HG03175 (cell line): ENCODE data around the gene F7.

ENCODE experiments used
- ATAC-seq: cut with Tn5 transposase; IDR thresholded peaks from one replicate; pipeline ENCODE4 v1.9.1; 2021; ENCODE audit warnings: mild to moderate bottlenecking, moderate library complexity; ENCODE audit not compliant: unreplicated experiment

F7 gene

GRCh38 chr13:113166681-113167080, 61.1 kb downstream of the F7 start:
- ATAC-seq = no peak

DNA sequence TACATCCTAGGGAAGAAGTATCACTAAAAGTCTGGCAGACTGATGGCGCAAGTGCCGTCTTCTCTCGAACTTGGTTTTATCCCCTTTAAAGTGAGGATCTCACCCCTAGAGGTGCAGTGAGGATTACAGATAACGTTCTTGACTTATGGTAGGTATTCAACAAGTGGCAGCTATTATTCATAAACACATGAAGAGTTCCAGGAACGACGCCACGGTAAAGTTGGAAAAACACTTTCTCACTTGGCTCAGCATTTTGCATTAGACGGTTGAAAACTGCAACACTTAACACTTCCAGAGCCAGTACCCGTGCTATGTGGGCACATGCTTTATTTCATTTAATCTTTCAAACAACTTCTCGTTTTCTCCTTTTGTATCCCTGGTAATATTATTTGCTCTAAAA, 61.6 kb downstream of the F7 start:
- no peak for ATAC-seq

DNA sequence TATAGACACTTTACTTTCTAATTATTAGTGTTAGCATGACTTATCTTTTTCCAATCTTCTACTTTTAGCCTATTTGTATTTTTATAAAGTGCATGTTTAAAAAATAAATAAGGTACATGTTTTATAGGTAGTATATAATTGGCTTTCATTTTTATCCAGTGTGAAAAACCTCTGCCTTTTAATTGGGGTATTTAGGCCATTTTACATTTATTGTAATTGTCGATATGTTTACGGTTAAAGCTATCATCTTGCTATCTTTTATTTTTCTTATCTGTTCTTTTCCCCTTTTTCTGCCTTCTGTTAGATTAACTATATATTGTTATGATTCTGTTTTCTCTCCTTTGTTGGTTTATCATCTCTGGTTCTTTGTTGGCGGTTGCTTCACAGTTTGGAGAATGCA, 62.0 kb downstream of the F7 start:
- no peak for ATAC-seq

DNA sequence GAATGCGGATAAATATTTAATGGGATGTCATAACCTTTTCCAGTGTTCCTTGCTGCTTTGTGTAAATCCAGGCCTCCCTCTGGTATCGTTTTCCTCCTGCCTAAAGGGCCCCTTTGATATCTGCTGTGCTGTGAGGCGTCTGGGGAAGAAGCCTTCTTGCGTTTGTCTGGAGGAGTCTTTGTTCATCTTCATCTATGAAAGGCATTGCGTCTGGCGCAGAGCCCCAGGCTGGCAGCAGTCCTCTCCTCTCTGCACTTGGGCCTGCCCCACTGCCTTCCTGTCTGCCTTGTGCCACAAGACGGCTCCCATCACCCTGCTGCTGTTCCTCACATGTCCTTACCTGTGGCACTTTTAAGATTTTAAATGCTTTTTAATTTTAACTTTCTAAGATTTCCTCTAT, 62.6 kb downstream of the F7 start:
- ATAC-seq = no peak

- ATAC-seq = no peak
These were observed 64.0 kb downstream of the F7 start for GRCh38 chr13:113169277-113170272.
